Measurements from ENCODE around the gene POU6F2. TPM values are rescaled to one million over a fixed set of nuclear protein-coding genes. Genes with fewer than 3 reads are reported as not detected.

The POU6F2 gene
- total and polyA plus RNA-seq, 5 donors from 2014 or later = not detected

GRCh38 chr7:38953971-38954370 lies 23.7 kb upstream of the POU6F2 start:
- Mint-ChIP-seq H3K36me3 (no peaks in the 10 kb centered on the region), H3K27me3 (peaks cover 4% of the 10 kb centered on the region), H3K4me1 (no peaks in the 10 kb centered on the region), H3K27ac (no peak overlapping the region), H3K9me3 (peaks cover 0 to 1% (median 0%) of the 10 kb centered on the region in 7 donors), H3K4me3 (no peak overlapping the region)
- Histone ChIP-seq H3K27me3 (ENCODE audit: control insufficient read depth, insufficient read depth, low read length) (peaks cover 2% of the 10 kb centered on the region), H3K4me3 (ENCODE audit: low read depth, low read length) (no peak overlapping the region), H3K9me3 (ENCODE audit: control insufficient read depth in 2 of 2, low read length in 2 of 2) (no peaks in the 10 kb centered on the region), H3K36me3 (ENCODE audit: control insufficient read depth, insufficient read depth, low read length) (no peaks in the 10 kb centered on the region), H3K4me1 (ENCODE audit: control insufficient read depth, insufficient read depth, low read length, poor library complexity, severe bottlenecking) (no peaks in the 10 kb centered on the region), H3K27ac (ENCODE audit: insufficient read depth, low read length, poor library complexity, severe bottlenecking) (no peak overlapping the region)
- ATAC-seq (ENCODE audit: low read depth in 2 of 2) = no peak
- DNase-seq = no peak

GRCh38 chr7:38955892-38956291 lies 21.8 kb upstream of the POU6F2 start:
- Histone ChIP-seq H3K27ac (ENCODE audit: insufficient read depth, low read length, poor library complexity, severe bottlenecking) (no peak overlapping the region), H3K9me3 (ENCODE audit: control insufficient read depth in 2 of 2, low read length in 2 of 2) (no peaks in the 10 kb centered on the region), H3K27me3 (ENCODE audit: control insufficient read depth, insufficient read depth, low read length) (peaks cover 2% of the 10 kb centered on the region), H3K4me1 (ENCODE audit: control insufficient read depth, insufficient read depth, low read length, poor library complexity, severe bottlenecking) (no peaks in the 10 kb centered on the region), H3K4me3 (ENCODE audit: low read depth, low read length) (no peak overlapping the region), H3K36me3 (ENCODE audit: control insufficient read depth, insufficient read depth, low read length) (no peaks in the 10 kb centered on the region)
- peaks cover 4% of the 10 kb centered on the region for H3K27me3 Mint-ChIP-seq
- no peak for DNase-seq
- no peak overlapping the region for H3K4me3 Mint-ChIP-seq
- H3K4me1 Mint-ChIP-seq = no peaks in the 10 kb centered on the region
- H3K36me3 Mint-ChIP-seq = no peaks in the 10 kb centered on the region
- H3K9me3 Mint-ChIP-seq = peaks cover 0 to 1% (median 0%) of the 10 kb centered on the region in 7 donors
- ATAC-seq (ENCODE audit: low read depth in 2 of 2) = no peak
- H3K27ac Mint-ChIP-seq = no peak overlapping the region

GRCh38 chr7:38962028-38962427 lies 15.7 kb upstream of the POU6F2 start:
- H3K4me3 Mint-ChIP-seq = no peak overlapping the region
- no peak overlapping the region for H3K27ac Mint-ChIP-seq
- H3K27me3 Mint-ChIP-seq = peaks cover 6% of the 10 kb centered on the region
- Histone ChIP-seq H3K4me1 (ENCODE audit: control insufficient read depth, insufficient read depth, low read length, poor library complexity, severe bottlenecking) (no peaks in the 10 kb centered on the region), H3K4me3 (ENCODE audit: low read depth, low read length) (no peak overlapping the region), H3K27me3 (ENCODE audit: control insufficient read depth, insufficient read depth, low read length) (no peaks in the 10 kb centered on the region), H3K36me3 (ENCODE audit: control insufficient read depth, insufficient read depth, low read length) (no peaks in the 10 kb centered on the region), H3K9me3 (ENCODE audit: control insufficient read depth in 2 of 2, low read length in 2 of 2) (no peaks in the 10 kb centered on the region), H3K27ac (ENCODE audit: insufficient read depth, low read length, poor library complexity, severe bottlenecking) (no peak overlapping the region)
- ATAC-seq (ENCODE audit: low read depth in 2 of 2) (no peak), DNase-seq (no peak)
- no peaks in the 10 kb centered on the region for H3K36me3 Mint-ChIP-seq
- peaks cover 0 to 10% (median 0%) of the 10 kb centered on the region in 7 donors for H3K9me3 Mint-ChIP-seq
- no peaks in the 10 kb centered on the region for H3K4me1 Mint-ChIP-seq

GRCh38 chr7:38964921-38965320 lies 12.8 kb upstream of the POU6F2 start:
- Histone ChIP-seq H3K27me3 (ENCODE audit: control insufficient read depth, insufficient read depth, low read length) (no peaks in the 10 kb centered on the region), H3K9me3 (ENCODE audit: control insufficient read depth in 2 of 2, low read length in 2 of 2) (no peaks in the 10 kb centered on the region), H3K27ac (ENCODE audit: insufficient read depth, low read length, poor library complexity, severe bottlenecking) (no peak overlapping the region), H3K4me1 (ENCODE audit: control insufficient read depth, insufficient read depth, low read length, poor library complexity, severe bottlenecking) (no peaks in the 10 kb centered on the region), H3K36me3 (ENCODE audit: control insufficient read depth, insufficient read depth, low read length) (no peaks in the 10 kb centered on the region), H3K4me3 (ENCODE audit: low read depth, low read length) (no peak overlapping the region)
- H3K36me3 Mint-ChIP-seq = no peaks in the 10 kb centered on the region
- H3K27me3 Mint-ChIP-seq = peaks cover 6% of the 10 kb centered on the region
- ATAC-seq (ENCODE audit: low read depth in 2 of 2) (no peak), DNase-seq (no peak)
- H3K27ac Mint-ChIP-seq = no peak overlapping the region
- H3K4me1 Mint-ChIP-seq = no peaks in the 10 kb centered on the region
- H3K4me3 Mint-ChIP-seq = no peak overlapping the region
- H3K9me3 Mint-ChIP-seq = peaks cover 0 to 10% (median 0%) of the 10 kb centered on the region in 7 donors

- H3K36me3 ChIP-seq (ENCODE audit: control insufficient read depth, insufficient read depth, low read length) = no peaks in the 10 kb centered on the region
- Mint-ChIP-seq H3K27me3 (peaks cover 34% of the 10 kb centered on the region), H3K27ac (no peak overlapping the region), H3K9me3 (peaks cover 0 to 4% (median 0%) of the 10 kb centered on the region in 7 donors), H3K36me3 (no peaks in the 10 kb centered on the region), H3K4me3 (no peak overlapping the region), H3K4me1 (peaks cover 0 to 2% (median 0%) of the 10 kb centered on the region in 4 donors)
- no peaks in the 10 kb centered on the region for H3K4me1 ChIP-seq (ENCODE audit: control insufficient read depth, insufficient read depth, low read length, poor library complexity, severe bottlenecking)
- no peak for DNase-seq
- no peak overlapping the region for H3K4me3 ChIP-seq (ENCODE audit: low read depth, low read length)
- no peaks in the 10 kb centered on the region for H3K9me3 ChIP-seq (ENCODE audit: control insufficient read depth in 2 of 2, low read length in 2 of 2)
- H3K27me3 ChIP-seq (ENCODE audit: control insufficient read depth, insufficient read depth, low read length) = peaks cover 9% of the 10 kb centered on the region
- no peak overlapping the region for H3K27ac ChIP-seq (ENCODE audit: insufficient read depth, low read length, poor library complexity, severe bottlenecking)
- no peak for ATAC-seq (ENCODE audit: low read depth in 2 of 2)
These were observed 3.9 kb upstream of the POU6F2 start for GRCh38 chr7:38973760-38974159.

- H3K27me3 ChIP-seq (ENCODE audit: control insufficient read depth, insufficient read depth, low read length) = peaks cover 9% of the 10 kb centered on the region
- Mint-ChIP-seq H3K36me3 (no peaks in the 10 kb centered on the region), H3K27me3 (peaks cover 43% of the 10 kb centered on the region), H3K4me3 (no peak overlapping the region), H3K4me1 (peaks cover 0 to 2% (median 0%) of the 10 kb centered on the region in 4 donors), H3K9me3 (peaks cover 0 to 4% (median 0%) of the 10 kb centered on the region in 7 donors), H3K27ac (no peak overlapping the region)
- no peaks in the 10 kb centered on the region for H3K9me3 ChIP-seq (ENCODE audit: control insufficient read depth in 2 of 2, low read length in 2 of 2)
- ATAC-seq (ENCODE audit: low read depth in 2 of 2) = no peak
- no peak overlapping the region for H3K4me3 ChIP-seq (ENCODE audit: low read depth, low read length)
- H3K27ac ChIP-seq (ENCODE audit: insufficient read depth, low read length, poor library complexity, severe bottlenecking) = no peak overlapping the region
- no peaks in the 10 kb centered on the region for H3K4me1 ChIP-seq (ENCODE audit: control insufficient read depth, insufficient read depth, low read length, poor library complexity, severe bottlenecking)
- no peaks in the 10 kb centered on the region for H3K36me3 ChIP-seq (ENCODE audit: control insufficient read depth, insufficient read depth, low read length)
- no peak for DNase-seq
These were observed 1.7 kb upstream of the POU6F2 start for GRCh38 chr7:38975944-38976392.

- Histone ChIP-seq H3K4me1 (ENCODE audit: control insufficient read depth, insufficient read depth, low read length, poor library complexity, severe bottlenecking) (no peaks in the 10 kb centered on the region), H3K27ac (ENCODE audit: insufficient read depth, low read length, poor library complexity, severe bottlenecking) (no peak overlapping the region), H3K27me3 (ENCODE audit: control insufficient read depth, insufficient read depth, low read length) (peaks cover 9% of the 10 kb centered on the region), H3K9me3 (ENCODE audit: control insufficient read depth in 2 of 2, low read length in 2 of 2) (no peaks in the 10 kb centered on the region), H3K36me3 (ENCODE audit: control insufficient read depth, insufficient read depth, low read length) (no peaks in the 10 kb centered on the region), H3K4me3 (ENCODE audit: low read depth, low read length) (no peak overlapping the region)
- Mint-ChIP-seq H3K4me3 (no peak overlapping the region), H3K36me3 (no peaks in the 10 kb centered on the region), H3K27me3 (peaks cover 44% of the 10 kb centered on the region), H3K27ac (no peak overlapping the region), H3K9me3 (peaks cover 0 to 4% (median 0%) of the 10 kb centered on the region in 7 donors), H3K4me1 (peaks cover 0 to 2% (median 0%) of the 10 kb centered on the region in 4 donors)
- ATAC-seq (ENCODE audit: low read depth in 2 of 2) (no peak), DNase-seq (no peak)
These were observed 782 bp downstream of the POU6F2 start for GRCh38 chr7:38978491-38978890.

GRCh38 chr7:38992203-38992602 lies 14.5 kb downstream of the POU6F2 start:
- Mint-ChIP-seq H3K27me3 (peaks cover 4% of the 10 kb centered on the region), H3K4me3 (no peak overlapping the region), H3K4me1 (no peaks in the 10 kb centered on the region), H3K9me3 (peaks cover 0 to 4% (median 0%) of the 10 kb centered on the region in 7 donors), H3K27ac (no peak overlapping the region), H3K36me3 (no peaks in the 10 kb centered on the region)
- Histone ChIP-seq H3K4me3 (ENCODE audit: low read depth, low read length) (no peak overlapping the region), H3K36me3 (ENCODE audit: control insufficient read depth, insufficient read depth, low read length) (no peaks in the 10 kb centered on the region), H3K9me3 (ENCODE audit: control insufficient read depth in 2 of 2, low read length in 2 of 2) (no peaks in the 10 kb centered on the region), H3K27ac (ENCODE audit: insufficient read depth, low read length, poor library complexity, severe bottlenecking) (no peak overlapping the region), H3K27me3 (ENCODE audit: control insufficient read depth, insufficient read depth, low read length) (no peaks in the 10 kb centered on the region), H3K4me1 (ENCODE audit: control insufficient read depth, insufficient read depth, low read length, poor library complexity, severe bottlenecking) (no peaks in the 10 kb centered on the region)
- no peak for DNase-seq
- ATAC-seq (ENCODE audit: low read depth in 2 of 2) = no peak

Data from CD4-positive, CD25-positive, alpha-beta regulatory T cell (primary cell).